Measurements from ENCODE around the gene WDR5B.

WDR5B gene

GRCh38 chr3:122435950-122436349 lies 20.1 kb upstream of the WDR5B start:
- H3K9ac ChIP-seq (ENCODE audit: low read length): no peak overlapping the region
- no peak overlapping the region for H2BK15ac ChIP-seq (ENCODE audit: low read depth, poor library complexity, severe bottlenecking)
- H2AFZ ChIP-seq (ENCODE audit: low read depth, low read length): no peak overlapping the region
- H3K4me2 ChIP-seq (ENCODE audit: low read length, poor library complexity, severe bottlenecking): no peak overlapping the region
- no peak overlapping the region for H4K8ac ChIP-seq (ENCODE audit: low read length)
- H3K9me3 ChIP-seq (ENCODE audit: control insufficient read depth, low read length): peaks cover 4% of the 10 kb centered on the region
- no peak overlapping the region for H3K4ac ChIP-seq (ENCODE audit: low read depth in 1 of 2, low read length in 2 of 2)
- no peak overlapping the region for H2AK5ac ChIP-seq (ENCODE audit: low read length, severe bottlenecking)
- no peaks in the 10 kb centered on the region for H3K27me3 ChIP-seq (ENCODE audit: control insufficient read depth in 1 of 2, insufficient read depth in 1 of 2, low read length in 2 of 2)
- no peak overlapping the region for H3K14ac ChIP-seq (ENCODE audit: low read length in 2 of 2)
- H3K23ac ChIP-seq (ENCODE audit: low read length in 2 of 2): no peak overlapping the region
- no peak overlapping the region for H3K4me3 ChIP-seq (ENCODE audit: insufficient read depth in 1 of 2, low read depth in 1 of 2, low read length in 2 of 2)
- peaks cover 21% of the 10 kb centered on the region for H3K79me1 ChIP-seq (replicated peaks; ENCODE audit: low read length, poor library complexity, severe bottlenecking)
- DNase-seq: no peak
- no peak overlapping the region for H3K18ac ChIP-seq (ENCODE audit: low read depth in 1 of 2, low read length in 2 of 2)
- no peak overlapping the region for H3K27ac ChIP-seq (ENCODE audit: low read length, poor library complexity, severe bottlenecking)
- peaks cover 25 to 92% of the 10 kb centered on the region in 2 experiments for H3K36me3 ChIP-seq (ENCODE audit: control insufficient read depth in 1 of 2, insufficient read depth in 2 of 2, low read depth in 1 of 2, low read length in 2 of 2)
- H2BK120ac ChIP-seq (ENCODE audit: low read depth, low read length): no peak overlapping the region
- 99% methylated on average over 9 of the region's 9 CpGs for WGBS
- no peak overlapping the region for H2BK12ac ChIP-seq (ENCODE audit: low read length in 2 of 2)
- H4K91ac ChIP-seq (ENCODE audit: low read length): no peak overlapping the region
- no peaks in the 10 kb centered on the region for H3K4me1 ChIP-seq (ENCODE audit: control insufficient read depth, insufficient read depth, low read depth, low read length)
- H2BK5ac ChIP-seq (ENCODE audit: low read depth, low read length, poor library complexity, severe bottlenecking): no peak overlapping the region

- H2BK5ac ChIP-seq (ENCODE audit: low read depth, low read length, poor library complexity, severe bottlenecking): no peak overlapping the region
- DNase-seq: no peak
These were observed 14.5 kb upstream of the WDR5B start for GRCh38 chr3:122430371-122430770.

GRCh38 chr3:122427857-122428471 lies 12.1 kb upstream of the WDR5B start:
- no peak overlapping the region for H2BK12ac ChIP-seq (ENCODE audit: low read length in 2 of 2)
- no peak overlapping the region for H3K23ac ChIP-seq (ENCODE audit: low read length in 2 of 2)
- no peak overlapping the region for H3K4me2 ChIP-seq (ENCODE audit: low read length, poor library complexity, severe bottlenecking)
- H3K4me3 ChIP-seq (ENCODE audit: insufficient read depth in 1 of 2, low read depth in 1 of 2, low read length in 2 of 2): no peak overlapping the region
- H3K14ac ChIP-seq (ENCODE audit: low read length in 2 of 2): no peak overlapping the region
- no peak overlapping the region for H2AFZ ChIP-seq (ENCODE audit: low read depth, low read length)
- peaks cover 15 to 92% of the 10 kb centered on the region in 2 experiments for H3K36me3 ChIP-seq (ENCODE audit: control insufficient read depth in 1 of 2, insufficient read depth in 2 of 2, low read depth in 1 of 2, low read length in 2 of 2)
- H2BK120ac ChIP-seq (ENCODE audit: low read depth, low read length): no peak overlapping the region
- no peak overlapping the region for H3K4ac ChIP-seq (ENCODE audit: low read depth in 1 of 2, low read length in 2 of 2)
- H4K8ac ChIP-seq (ENCODE audit: low read length): no peak overlapping the region
- H3K79me1 ChIP-seq (replicated peaks; ENCODE audit: low read length, poor library complexity, severe bottlenecking): peaks cover 14% of the 10 kb centered on the region
- DNase-seq: no peak
- no peak overlapping the region for H3K9ac ChIP-seq (ENCODE audit: low read length)
- H3K18ac ChIP-seq (ENCODE audit: low read depth in 1 of 2, low read length in 2 of 2): no peak overlapping the region
- H3K4me1 ChIP-seq (ENCODE audit: control insufficient read depth, insufficient read depth, low read depth, low read length): no peaks in the 10 kb centered on the region
- H2AK5ac ChIP-seq (ENCODE audit: low read length, severe bottlenecking): no peak overlapping the region
- H3K27ac ChIP-seq (ENCODE audit: low read length, poor library complexity, severe bottlenecking): no peak overlapping the region
- no peaks in the 10 kb centered on the region for H3K9me3 ChIP-seq (ENCODE audit: control insufficient read depth, low read length)
- no peak overlapping the region for H4K91ac ChIP-seq (ENCODE audit: low read length)
- H3K27me3 ChIP-seq (ENCODE audit: control insufficient read depth in 1 of 2, insufficient read depth in 1 of 2, low read length in 2 of 2): no peaks in the 10 kb centered on the region
- WGBS: no CpG with 5 or more reads among the region's 2 CpGs
- no peak overlapping the region for H2BK15ac ChIP-seq (ENCODE audit: low read depth, poor library complexity, severe bottlenecking)
- H2BK5ac ChIP-seq (ENCODE audit: low read depth, low read length, poor library complexity, severe bottlenecking): no peak overlapping the region

More at GRCh38 chr3:122430371-122430770, 14.5 kb upstream of the WDR5B start:
- Histone ChIP-seq H3K18ac (ENCODE audit: low read depth in 1 of 2, low read length in 2 of 2) (no peak overlapping the region), H3K4ac (ENCODE audit: low read depth in 1 of 2, low read length in 2 of 2) (no peak overlapping the region), H3K9me3 (ENCODE audit: control insufficient read depth, low read length) (no peaks in the 10 kb centered on the region), H2BK12ac (ENCODE audit: low read length in 2 of 2) (no peak overlapping the region), H3K27ac (ENCODE audit: low read length, poor library complexity, severe bottlenecking) (no peak overlapping the region), H4K8ac (ENCODE audit: low read length) (no peak overlapping the region), H4K91ac (ENCODE audit: low read length) (no peak overlapping the region), H2AFZ (ENCODE audit: low read depth, low read length) (no peak overlapping the region), H3K79me1 (replicated peaks; ENCODE audit: low read length, poor library complexity, severe bottlenecking) (peaks cover 18% of the 10 kb centered on the region), H3K14ac (ENCODE audit: low read length in 2 of 2) (no peak overlapping the region), H2BK15ac (ENCODE audit: low read depth, poor library complexity, severe bottlenecking) (no peak overlapping the region), H2AK5ac (ENCODE audit: low read length, severe bottlenecking) (no peak overlapping the region), H3K4me3 (ENCODE audit: insufficient read depth in 1 of 2, low read depth in 1 of 2, low read length in 2 of 2) (no peak overlapping the region), H3K4me2 (ENCODE audit: low read length, poor library complexity, severe bottlenecking) (no peak overlapping the region), H3K4me1 (ENCODE audit: control insufficient read depth, insufficient read depth, low read depth, low read length) (no peaks in the 10 kb centered on the region), H3K36me3 (ENCODE audit: control insufficient read depth in 1 of 2, insufficient read depth in 2 of 2, low read depth in 1 of 2, low read length in 2 of 2) (peaks cover 15 to 89% of the 10 kb centered on the region in 2 experiments), H3K9ac (ENCODE audit: low read length) (no peak overlapping the region), H3K27me3 (ENCODE audit: control insufficient read depth in 1 of 2, insufficient read depth in 1 of 2, low read length in 2 of 2) (no peaks in the 10 kb centered on the region), H3K23ac (ENCODE audit: low read length in 2 of 2) (no peak overlapping the region), H2BK120ac (ENCODE audit: low read depth, low read length) (no peak overlapping the region)
- WGBS: 96% methylated on average over 1 of the region's 2 CpGs

- Histone ChIP-seq H3K9ac (ENCODE audit: low read length) (no peak overlapping the region), H3K36me3 (ENCODE audit: control insufficient read depth in 1 of 2, insufficient read depth in 2 of 2, low read depth in 1 of 2, low read length in 2 of 2) (peaks cover 7 to 56% of the 10 kb centered on the region in 2 experiments), H2BK12ac (ENCODE audit: low read length in 2 of 2) (no peak overlapping the region), H4K91ac (ENCODE audit: low read length) (no peak overlapping the region), H2BK15ac (ENCODE audit: low read depth, poor library complexity, severe bottlenecking) (no peak overlapping the region), H3K27ac (ENCODE audit: low read length, poor library complexity, severe bottlenecking) (no peak overlapping the region), H3K4me2 (ENCODE audit: low read length, poor library complexity, severe bottlenecking) (no peak overlapping the region), H3K23ac (ENCODE audit: low read length in 2 of 2) (no peak overlapping the region), H3K9me3 (ENCODE audit: control insufficient read depth, low read length) (no peaks in the 10 kb centered on the region), H3K4me3 (ENCODE audit: insufficient read depth in 1 of 2, low read depth in 1 of 2, low read length in 2 of 2) (no peak overlapping the region), H3K18ac (ENCODE audit: low read depth in 1 of 2, low read length in 2 of 2) (no peak overlapping the region), H3K14ac (ENCODE audit: low read length in 2 of 2) (no peak overlapping the region), H2BK5ac (ENCODE audit: low read depth, low read length, poor library complexity, severe bottlenecking) (no peak overlapping the region), H3K4ac (ENCODE audit: low read depth in 1 of 2, low read length in 2 of 2) (no peak overlapping the region), H3K4me1 (ENCODE audit: control insufficient read depth, insufficient read depth, low read depth, low read length) (peaks cover 3% of the 10 kb centered on the region), H4K8ac (ENCODE audit: low read length) (no peak overlapping the region), H2BK120ac (ENCODE audit: low read depth, low read length) (no peak overlapping the region), H2AK5ac (ENCODE audit: low read length, severe bottlenecking) (no peak overlapping the region), H2AFZ (ENCODE audit: low read depth, low read length) (no peak overlapping the region), H3K79me1 (replicated peaks; ENCODE audit: low read length, poor library complexity, severe bottlenecking) (peaks cover 14% of the 10 kb centered on the region), H3K27me3 (ENCODE audit: control insufficient read depth in 1 of 2, insufficient read depth in 1 of 2, low read length in 2 of 2) (no peaks in the 10 kb centered on the region)
- 94% methylated on average over 1 of the region's 2 CpGs for WGBS
- no peak for DNase-seq
These were observed 6.0 kb upstream of the WDR5B start for GRCh38 chr3:122421836-122422235.
